IPS-NIHi7 (cell line): ENCODE results near the gene NLRC5.

Source experiments
- DNase-seq: peaks from one replicate; pipeline ENCODE4 v3.0.0; 2012; ENCODE audit warnings: mixed read lengths; ENCODE audit errors: extremely low spot score

NLRC5 gene

GRCh38 chr16:57123974-57124674, 134.8 kb downstream of the NLRC5 start:
- DNase-seq: no peak

DNA sequence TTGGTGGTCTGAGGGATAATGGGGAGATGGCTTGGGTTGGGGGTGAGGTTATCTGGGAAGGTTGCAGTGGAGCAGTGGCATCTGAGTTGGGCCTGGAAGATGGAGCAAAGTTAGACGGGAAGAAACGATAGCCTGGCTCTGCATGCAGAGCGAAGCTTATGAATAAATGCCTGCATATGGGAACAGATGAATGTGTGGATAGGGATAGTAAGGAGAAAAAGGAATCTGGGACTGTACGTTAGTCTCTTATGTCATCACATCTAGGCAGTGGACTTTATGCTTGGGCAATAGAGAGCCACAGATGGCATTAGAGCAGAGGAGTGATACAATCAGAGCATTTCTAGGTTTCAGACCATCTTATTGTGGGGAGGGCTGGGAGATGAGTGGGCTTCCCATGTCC, 136.0 kb downstream of the NLRC5 start:
- no peak for DNase-seq

GRCh38 chr16:57125969-57126368, 136.6 kb downstream of the NLRC5 start:
- DNase-seq: no peak

DNA sequence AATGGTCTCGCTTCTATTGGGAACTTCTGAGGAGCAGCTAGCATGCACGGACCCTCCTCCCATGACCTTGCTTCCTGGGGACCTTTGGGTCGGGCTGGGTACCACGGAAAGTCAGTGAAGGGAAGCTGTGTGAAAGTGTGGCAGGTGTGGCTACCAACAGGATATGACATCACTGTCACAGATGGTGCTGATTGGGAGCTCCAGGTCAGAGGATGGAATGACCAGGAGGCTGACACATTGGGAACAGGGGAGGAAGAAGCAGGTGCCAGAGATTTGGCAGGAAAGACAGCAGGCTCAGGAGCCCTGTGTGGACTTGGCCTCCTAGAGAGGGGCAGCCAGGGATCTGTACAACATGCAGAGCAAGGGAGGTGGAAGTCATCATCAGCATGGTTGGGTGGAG, 137.1 kb downstream of the NLRC5 start:
- DNase-seq: no peak

DNA sequence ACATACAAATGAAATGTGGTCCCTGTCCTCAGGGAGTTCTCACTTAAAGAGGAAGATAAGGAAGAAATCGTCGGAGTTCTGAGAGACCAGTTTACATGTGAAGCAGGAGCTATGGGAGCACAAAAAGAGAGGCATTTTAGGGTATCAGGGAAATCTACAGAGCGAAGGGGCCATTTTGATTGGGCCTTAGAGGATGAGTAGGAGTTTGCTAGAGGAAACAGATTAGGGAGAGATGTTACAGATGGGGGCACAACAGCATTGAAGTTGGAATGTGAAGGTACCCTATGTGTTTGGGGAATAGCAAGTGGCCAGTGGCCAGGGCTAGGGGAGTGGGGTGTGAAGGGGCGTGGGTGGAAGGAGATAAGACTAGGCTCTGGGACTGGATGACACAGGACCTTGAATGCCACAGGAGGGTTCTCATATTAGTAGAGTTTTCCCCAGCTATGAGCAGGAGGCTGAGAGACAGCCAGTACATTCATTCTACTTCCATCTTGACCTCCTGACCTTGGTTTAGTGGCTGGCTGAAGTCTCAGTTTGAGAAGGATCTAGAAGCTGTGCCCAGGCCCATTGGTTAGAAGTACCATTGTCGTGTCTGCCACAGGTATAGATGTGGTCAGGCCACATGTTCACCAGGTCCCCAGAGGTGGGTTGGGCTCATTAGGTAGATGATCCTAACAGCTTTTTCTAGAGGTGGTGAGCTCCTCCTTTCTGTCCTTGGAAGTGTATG, 137.8 kb downstream of the NLRC5 start:
- DNase-seq: no peak

DNA sequence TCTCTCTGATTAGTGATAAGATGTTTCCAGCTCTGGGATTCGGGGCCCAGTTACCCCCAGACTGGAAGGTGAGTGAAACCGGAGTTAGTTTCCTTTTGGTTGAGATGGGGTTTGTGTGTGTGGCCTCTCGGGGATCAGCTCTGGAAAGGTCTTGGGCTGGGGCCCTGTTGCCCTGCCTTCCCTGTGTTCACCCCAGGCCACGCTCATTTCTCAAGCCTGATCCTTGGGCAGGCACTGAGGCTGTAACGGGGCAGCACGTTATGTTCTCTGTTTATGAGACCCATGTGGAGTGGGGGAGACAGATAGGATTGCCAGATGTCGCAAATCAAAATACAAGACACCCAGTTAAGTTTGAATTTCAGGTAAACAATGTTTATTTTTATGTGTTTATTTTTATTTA, 138.5 kb downstream of the NLRC5 start:
- no peak for DNase-seq

DNA sequence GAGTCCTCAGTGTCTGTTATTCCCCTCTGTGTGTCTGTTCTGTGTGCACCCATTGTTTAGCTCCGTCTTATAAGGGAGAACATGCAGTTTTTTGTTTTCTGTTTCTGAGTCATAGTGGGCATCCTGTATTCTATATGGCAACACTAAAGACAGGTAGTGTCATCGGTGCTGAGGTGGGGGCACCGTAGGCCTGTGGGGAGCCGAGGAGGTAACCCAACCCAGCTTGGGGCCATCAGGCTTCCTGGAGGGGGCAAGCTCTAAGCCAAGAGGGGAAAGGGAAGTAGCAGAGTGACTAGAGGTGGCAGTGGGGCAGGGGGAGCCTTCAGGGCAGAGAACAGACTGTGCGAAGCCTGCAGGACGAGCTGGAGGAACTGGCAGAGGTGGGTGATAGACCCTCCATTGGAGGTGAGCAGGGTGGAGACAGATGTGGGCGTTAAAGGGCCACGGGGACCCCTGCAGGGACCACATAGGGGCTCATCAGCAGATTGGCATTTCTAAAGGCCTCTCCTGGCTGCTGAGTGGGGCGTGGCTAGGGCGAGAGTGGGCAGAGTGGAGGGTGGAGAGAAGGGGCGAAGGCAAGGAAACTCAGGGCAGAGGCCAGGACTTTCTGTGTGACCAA, 139.5 kb downstream of the NLRC5 start:
- DNase-seq: no peak

- DNase-seq: no peak
Observed at GRCh38 chr16:57130950-57131321, 141.6 kb downstream of the NLRC5 start.

DNA sequence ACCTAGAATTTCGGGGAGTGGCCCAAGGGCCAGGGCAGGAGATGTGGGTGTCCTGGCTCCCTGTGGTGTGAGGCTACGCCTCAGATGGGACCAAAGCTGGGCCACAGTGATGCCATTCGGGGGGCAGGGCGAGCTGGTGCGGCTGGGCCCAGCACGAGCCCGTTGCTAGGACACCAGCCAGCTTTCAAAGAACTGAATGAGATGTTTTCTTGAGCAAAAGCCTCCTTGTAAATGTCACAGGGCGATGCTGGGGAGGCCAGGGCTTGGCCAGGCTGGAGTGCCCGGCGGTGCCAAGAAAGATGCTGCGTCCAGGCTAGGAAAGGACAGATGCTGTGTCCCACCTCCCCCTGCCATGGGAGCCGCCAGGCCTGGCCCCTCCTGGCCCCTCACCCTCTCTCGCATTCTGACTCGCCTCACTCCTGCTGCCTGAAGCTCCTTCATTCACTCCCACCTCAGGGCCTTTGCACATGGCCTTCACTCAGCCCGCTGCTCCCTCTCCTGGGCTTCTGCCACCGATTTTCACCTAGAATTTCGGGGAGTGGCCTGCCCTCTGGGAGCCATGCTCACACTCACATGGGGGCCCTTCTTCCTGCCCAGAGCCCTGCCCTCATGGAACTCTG, 142.1 kb downstream of the NLRC5 start:
- no peak for DNase-seq

DNA sequence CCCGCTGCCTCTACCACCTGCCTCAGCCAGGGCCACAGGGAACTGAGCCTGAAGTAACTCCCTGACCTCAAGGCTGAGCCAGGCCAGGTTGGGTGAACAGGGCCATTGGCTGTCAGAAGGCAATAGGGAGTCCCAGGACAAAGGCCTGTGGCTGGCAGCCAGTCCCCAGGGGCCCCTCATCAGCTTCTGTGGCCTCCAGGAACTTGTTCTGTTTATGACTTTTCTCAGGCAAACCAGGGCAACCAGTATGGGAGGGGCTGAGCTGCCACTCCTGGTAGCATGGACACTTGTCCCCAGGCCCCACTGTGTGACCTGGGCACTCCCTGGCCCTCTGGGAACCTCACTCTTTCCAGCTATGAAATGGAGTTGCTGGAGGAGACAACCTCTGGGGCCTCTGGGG, 143.1 kb downstream of the NLRC5 start:
- no peak for DNase-seq

GRCh38 chr16:57133031-57133430, 143.7 kb downstream of the NLRC5 start:
- DNase-seq: no peak
